Spleen (tissue), 13 donors: ENCODE measurements around the gene SMAD7. TPM values are rescaled to one million over a fixed set of nuclear protein-coding genes. Genes with fewer than 3 reads are reported as not detected.

ENCODE experiments used
- DNase-seq: peaks from one replicate; pipeline ENCODE4 v3.0.0-alpha.2; 2020
- H3K27ac ChIP-seq, 8 donors: fragments of 200-600 bp; sonication (generic) in 7 of 8; 1 replicate in 4 of 8; 2 replicates in 4 of 8; pipeline versions ENCODE4 v1.5.0 to v1.8.0; 2016 to 2021; ENCODE audit warnings: inconsistent platforms in 4 of 8, mild to moderate bottlenecking in 4 of 8, moderate library complexity in 1 of 8
- H3K27me3 ChIP-seq, 7 donors: fragments of 200-600 bp; sonication (generic) in 6 of 7; replicated peaks in 1 of 7; 1 replicate in 4 of 7; 2 replicates in 3 of 7; pipeline versions ENCODE4 v1.5.0 to v1.8.0; 2016 to 2021; ENCODE audit warnings: inconsistent platforms in 3 of 7, mild to moderate bottlenecking in 1 of 7
- H3K36me3 ChIP-seq, 6 donors: fragments of 200-600 bp; sonication (generic) in 5 of 6; 1 replicate in 4 of 6; 2 replicates in 2 of 6; pipeline versions ENCODE4 v1.5.0 to v1.8.0; 2016 to 2021; ENCODE audit warnings: inconsistent platforms in 2 of 6
- H3K4me1 ChIP-seq, 6 donors: fragments of 200-600 bp; sonication (generic) in 5 of 6; 1 replicate in 3 of 6; 2 replicates in 3 of 6; pipeline versions ENCODE4 v1.5.0 to v1.8.0; 2016 to 2021; ENCODE audit warnings: inconsistent platforms in 3 of 6
- H3K4me3 ChIP-seq, 8 donors: fragments of 200-600 bp; sonication (generic) in 7 of 8; 1 replicate in 4 of 8; 2 replicates in 4 of 8; pipeline versions ENCODE4 v1.5.0 to v1.8.0; 2016 to 2021; ENCODE audit warnings: inconsistent platforms in 4 of 8, mild to moderate bottlenecking in 4 of 8, moderate library complexity in 2 of 8
- H3K9me3 ChIP-seq, 8 donors: fragments of 200-600 bp; sonication (generic) in 7 of 8; 1 replicate in 4 of 8; 2 replicates in 4 of 8; pipeline versions ENCODE4 v1.5.0 to v1.8.0; 2016 to 2021; ENCODE audit warnings: inconsistent platforms in 4 of 8
- CTCF ChIP-seq, 11 experiments: fragments of 200-600 bp in 7 of 11; fragments of 450-650 bp in 4 of 11; sonication (generic) in 4 of 11; IDR thresholded peaks in 8 of 11; conservative IDR thresholded peaks in 3 of 11; 1 replicate in 7 of 11; 2 replicates in 4 of 11; pipeline versions ENCODE4 v1.4.0 to v1.8.0; 2016 to 2021; ENCODE audit warnings: antibody characterized with exemption in 11 of 11, inconsistent platforms in 4 of 11, mild to moderate bottlenecking in 1 of 11
- POLR2A ChIP-seq, 3 donors: fragments of 450-650 bp; IDR thresholded peaks; one replicate each; pipeline ENCODE4 v1.5.1; 2017; ENCODE audit warnings: antibody characterized with exemption in 3 of 3, mild to moderate bottlenecking in 1 of 3
- POLR2AphosphoS5 ChIP-seq, 3 donors: sonication (generic); formaldehyde crosslinking; IDR thresholded peaks; one replicate each; pipeline ENCODE4 v1.5.1; 2017; ENCODE audit warnings: antibody characterized with exemption in 3 of 3
- WGBS, 5 donors: extraction: QIAGEN DNeasy Blood & Tissue Kit in 3 of 5; methylation state at CpG; one replicate each; pipeline versions ENCODE4 v1.1.5 to v1.1.7; 2013 to 2018; 5-methylcytosine and 5-hydroxymethylcytosine counted together
- intact Hi-C: fragments of 100-400 bp; cut with DNase I; formaldehyde crosslinking; loops from one replicate; pipeline ENCODE4 v1.15.0; 2023; ENCODE audit warnings: low total_unique reads
- long read RNA-seq, 2 donors: transcript quantifications; one replicate each; lab custom pipeline, GENCODE V29; 2026
- polyA plus RNA-seq, 3 donors: library from polyadenylated mRNA; stranded (reverse); fragments of 200-250 nt; gene quantifications; one replicate each; pipeline ENCODE4 v1.2.1, GENCODE V29; 2013
- total RNA-seq, 7 donors: library from RNA; depleted of rRNA in 3 of 7; stranded (reverse); fragments of >200 nt in 3 of 7; fragmentation: NEBNext Ultra II Directional in 4 of 7; extraction: Animal tissue kit (Norgen Biotek cat#: 25700) in 4 of 7; gene quantifications; one replicate each; pipeline versions ENCODE4 v1.1.0 to v1.2.1, GENCODE V29; 2016 to 2021
- donor health status: healthy with polysubstance abuse.
- donor health status: DM: no; HTN: no; CAD: no; lungs with moderate emphysema.
- donor health status: DM: no; HTN: no; CAD: no.
- donor health status: Bipolar disorder and iron deficiency.
- donor health status: healthy.
- donor health status: DM: no; HTN: no; CAD: no.
- donor health status: DM: yes; HTN: yes; CAD: no.

The SMAD7 gene
- total RNA-seq (10 to 100 TPM; 14.3 to 21.2 (median 16.2) TPM), polyA plus RNA-seq (1 to 10 TPM; 2.5 to 5.4 (median 4.6) TPM)
- long read RNA-seq, donor 1, full-length matches to known transcripts: 4 of 4 reads
- long read RNA-seq, donor 1, partial matches to known transcripts: 0 of 4 reads
- long read RNA-seq, donor 1, other reads (novel, unspliced or antisense): 0 of 4 reads
- long read RNA-seq, donor 2, full-length matches to known transcripts: 4 of 4 reads
- long read RNA-seq, donor 2, partial matches to known transcripts: 0 of 4 reads
- long read RNA-seq, donor 2, other reads (novel, unspliced or antisense): 0 of 4 reads

- Histone ChIP-seq H3K27ac (peak within 1 kb of the TSS; percentile 78 to 97 (median 94)), H3K4me3 (peak within 1 kb of the TSS; percentile 60 to 90 (median 77)), H3K9me3 (no peaks in the 10 kb centered on the region), H3K36me3 (peaks cover 0 to 5% (median 0%) of the 10 kb centered on the region in 6 donors), H3K27me3 (peaks cover 0 to 12% (median 0%) of the 10 kb centered on the region in 7 donors), H3K4me1 (peaks cover 30 to 85% (median 62%) of the 10 kb centered on the region in 6 donors)
- intact Hi-C loops: no loop called here
- 0 to 1% (median 0%) methylated on average over 27 to 71 of the region's 71 CpGs for WGBS, 5 donors
- TF ChIP-seq CTCF (IDR thresholded peaks at IDR 0.05 in 8 of 11, conservative IDR thresholded peaks at IDR 0.05 in 3 of 11): no peak
- no peak for TF ChIP-seq POLR2A (IDR thresholded peaks at IDR 0.05)
- TF ChIP-seq POLR2AphosphoS5 (IDR thresholded peaks at IDR 0.05): no peak
- DNase-seq: no peak
Observed at GRCh38 chr18:48950536-48951447, at the start of gene SMAD7. TSS of gene SMAD7 (minus strand) at chr18:48950965. CDS start at chr18:48950424, 541 bp downstream.

- peaks cover 0 to 10% (median 0%) of the 10 kb centered on the region in 6 donors for H3K4me1 ChIP-seq
- DNase-seq: no peak
- WGBS, 5 donors: 87 to 97% (median 92%) methylated on average over 11 of the region's 11 CpGs
- intact Hi-C loops: no loop called here
- H3K27ac ChIP-seq: no peak overlapping the region
- no peaks in the 10 kb centered on the region for H3K27me3 ChIP-seq
- H3K9me3 ChIP-seq: no peaks in the 10 kb centered on the region
- no peak for TF ChIP-seq POLR2A (IDR thresholded peaks at IDR 0.05)
- no peak for TF ChIP-seq CTCF (IDR thresholded peaks at IDR 0.05 in 8 of 11, conservative IDR thresholded peaks at IDR 0.05 in 3 of 11)
- TF ChIP-seq POLR2AphosphoS5 (IDR thresholded peaks at IDR 0.05): no peak
- no peaks in the 10 kb centered on the region for H3K36me3 ChIP-seq
- no peak overlapping the region for H3K4me3 ChIP-seq
Observed at GRCh38 chr18:48999569-48999968, 48.8 kb upstream of the SMAD7 start.

- 74 to 86% (median 78%) methylated on average over 11 to 17 of the region's 17 CpGs for WGBS, 5 donors
- Histone ChIP-seq H3K9me3 (no peaks in the 10 kb centered on the region), H3K4me1 (peaks cover under 1 to 16% (median 5%) of the 10 kb centered on the region in 6 donors), H3K27ac (no peak overlapping the region), H3K36me3 (no peaks in the 10 kb centered on the region), H3K27me3 (no peaks in the 10 kb centered on the region), H3K4me3 (no peak overlapping the region)
- intact Hi-C loops: no loop called here
- TF ChIP-seq POLR2AphosphoS5 (IDR thresholded peaks at IDR 0.05) (no peak), CTCF (IDR thresholded peaks at IDR 0.05 in 8 of 11, conservative IDR thresholded peaks at IDR 0.05 in 3 of 11) (no peak), POLR2A (IDR thresholded peaks at IDR 0.05) (no peak)
- DNase-seq: peak; percentile 71
Observed at GRCh38 chr18:48997985-48998831, 47.4 kb upstream of the SMAD7 start.
